ENCODE results near the gene ZNF771. TPM values are rescaled to one million over a fixed set of nuclear protein-coding genes. Genes with fewer than 3 reads are reported as not detected.

ZNF771 gene
- total and polyA plus RNA-seq, 9 of the 15 experiments (the other 6 are each of a cell fraction or from before 2014, with no cell fraction given): 1.5 to 12.6 (median 4.4) TPM

DNA sequence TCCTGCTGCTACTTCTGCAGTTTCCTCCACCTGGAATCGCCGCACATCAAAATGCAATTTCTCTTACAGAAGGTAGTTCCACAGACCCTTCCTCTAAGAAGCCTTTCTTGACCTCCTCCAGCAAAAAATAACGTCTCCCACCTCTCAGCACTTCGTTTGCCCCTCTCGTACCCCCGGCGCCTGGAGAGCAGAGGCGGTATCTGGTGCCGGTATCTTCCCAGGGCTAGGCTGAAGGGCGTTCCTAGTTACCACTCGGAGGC, 21.9 kb downstream of the ZNF771 start (continued):
- no peak for TF ChIP-seq HNRNPLL (IDR thresholded peaks at IDR 0.05; ENCODE audit: low read depth, low read length, poor library complexity, severe bottlenecking)
- TF ChIP-seq ARID1B (IDR thresholded peaks at IDR 0.05): 0 out of 2 replicates have a peak, but pooled peaks have one; percentile 22
- TF ChIP-seq, protein P1, sequence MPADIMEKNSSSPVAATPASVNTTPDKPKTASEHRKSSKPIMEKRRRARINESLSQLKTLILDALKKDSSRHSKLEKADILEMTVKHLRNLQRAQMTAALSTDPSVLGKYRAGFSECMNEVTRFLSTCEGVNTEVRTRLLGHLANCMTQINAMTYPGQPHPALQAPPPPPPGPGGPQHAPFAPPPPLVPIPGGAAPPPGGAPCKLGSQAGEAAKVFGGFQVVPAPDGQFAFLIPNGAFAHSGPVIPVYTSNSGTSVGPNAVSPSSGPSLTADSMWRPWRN (IDR thresholded peaks at IDR 0.05; ENCODE audit: low read depth): no peak
- TF ChIP-seq NCOA6 (IDR thresholded peaks at IDR 0.05): no peak
- 0 out of 2 replicates have a peak, but pooled peaks have one; percentile 11 for TF ChIP-seq SMARCA4 (IDR thresholded peaks at IDR 0.05)
- TF ChIP-seq SNRNP70 (optimal IDR thresholded peaks at IDR 0.05; ENCODE audit: low read depth, low read length): no peak
- TF ChIP-seq UBTF (IDR thresholded peaks at IDR 0.05; ENCODE audit: borderline replicate concordance in 1 of 2, low read depth in 2 of 2, low read length in 2 of 2): 0 out of 4 replicates have a peak, but pooled peaks of 1 of the 2 experiments have one; percentile 31
- TF ChIP-seq SMARCA5 (IDR thresholded peaks at IDR 0.05): 0 out of 2 replicates have a peak, but pooled peaks have one; percentile 55
- TF ChIP-seq, protein P2, sequence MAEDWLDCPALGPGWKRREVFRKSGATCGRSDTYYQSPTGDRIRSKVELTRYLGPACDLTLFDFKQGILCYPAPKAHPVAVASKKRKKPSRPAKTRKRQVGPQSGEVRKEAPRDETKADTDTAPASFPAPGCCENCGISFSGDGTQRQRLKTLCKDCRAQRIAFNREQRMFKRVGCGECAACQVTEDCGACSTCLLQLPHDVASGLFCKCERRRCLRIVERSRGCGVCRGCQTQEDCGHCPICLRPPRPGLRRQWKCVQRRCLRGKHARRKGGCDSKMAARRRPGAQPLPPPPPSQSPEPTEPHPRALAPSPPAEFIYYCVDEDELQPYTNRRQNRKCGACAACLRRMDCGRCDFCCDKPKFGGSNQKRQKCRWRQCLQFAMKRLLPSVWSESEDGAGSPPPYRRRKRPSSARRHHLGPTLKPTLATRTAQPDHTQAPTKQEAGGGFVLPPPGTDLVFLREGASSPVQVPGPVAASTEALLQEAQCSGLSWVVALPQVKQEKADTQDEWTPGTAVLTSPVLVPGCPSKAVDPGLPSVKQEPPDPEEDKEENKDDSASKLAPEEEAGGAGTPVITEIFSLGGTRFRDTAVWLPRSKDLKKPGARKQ (CRISPR knock-in tag; IDR thresholded peaks at IDR 0.05): no peak
- no peak for TF ChIP-seq ZNF75A (CRISPR knock-in tag; IDR thresholded peaks at IDR 0.05)
- TF ChIP-seq MLLT1 (IDR thresholded peaks at IDR 0.05): no peak
- 0 out of 2 replicates have a peak, but pooled peaks have one; percentile 12 for TF ChIP-seq ZEB2 (IDR thresholded peaks at IDR 0.05)
- TF ChIP-seq RBM39 (optimal IDR thresholded peaks at IDR 0.05; ENCODE audit: low read depth, low read length): peak; percentile 16
- 0 out of 2 replicates have a peak, but pooled peaks have one; percentile 25 for TF ChIP-seq LARP7 (IDR thresholded peaks at IDR 0.05)
- TF ChIP-seq KDM5B (IDR thresholded peaks at IDR 0.05; ENCODE audit: insufficient replicate concordance, low read depth, low read length): peak; percentile 24

Measured in K562 (cell line).